Muscle layer of colon (tissue), 2 donors: ENCODE results near the gene RENBP.
A peak's percentile ranks its signal among the peaks of the same experiment; 100 is the strongest.

Experiments used
- H3K27ac ChIP-seq: one replicate; pipeline ENCODE4 v1.7.0; 2013; ENCODE audit warnings: low read depth, mild to moderate bottlenecking, low read length, moderate library complexity
- H3K27me3 ChIP-seq, 2 donors: one replicate each; pipeline ENCODE4 v1.7.0; 2013; ENCODE audit warnings: low read length in 2 of 2, mild to moderate bottlenecking in 2 of 2; ENCODE audit not compliant: insufficient read depth in 2 of 2, control insufficient read depth in 1 of 2
- H3K36me3 ChIP-seq: one replicate; pipeline ENCODE4 v1.7.0; 2013; ENCODE audit warnings: mild to moderate bottlenecking, low read length; ENCODE audit not compliant: insufficient read depth
- H3K4me1 ChIP-seq: one replicate; pipeline ENCODE4 v1.7.0; 2013; ENCODE audit warnings: mild to moderate bottlenecking, low read length; ENCODE audit not compliant: insufficient read depth
- H3K4me3 ChIP-seq, 2 donors: one replicate each; pipeline ENCODE4 v1.7.0; 2013; ENCODE audit warnings: low read length in 2 of 2, low read depth in 1 of 2, mild to moderate bottlenecking in 1 of 2, moderate library complexity in 1 of 2
- H3K9ac ChIP-seq: one replicate; pipeline ENCODE4 v1.7.0; 2013; ENCODE audit warnings: low read length
- H3K9me3 ChIP-seq: one replicate; pipeline ENCODE4 v1.7.0; 2013; ENCODE audit warnings: mild to moderate bottlenecking, low read length
- donor health status: abdominal sarcoma.
- donor health status: Adenocarcinoma of cecum.

The RENBP gene

GRCh38 chrX:153960786-153961185, 16.3 kb upstream of the RENBP start:
- Histone ChIP-seq H3K36me3 (peaks cover 77% of the 10 kb centered on the region), H3K4me3 (no peak overlapping the region), H3K27ac (no peak overlapping the region)

GRCh38 chrX:153960077-153960476, 15.6 kb upstream of the RENBP start:
- Histone ChIP-seq H3K27me3 (peaks cover 0 to 10% of the 10 kb centered on the region in 2 donors), H3K9me3 (no peaks in the 10 kb centered on the region), H3K9ac (no peak overlapping the region), H3K27ac (no peak overlapping the region), H3K36me3 (peaks cover 77% of the 10 kb centered on the region), H3K4me3 (no peak overlapping the region), H3K4me1 (no peaks in the 10 kb centered on the region)

More at GRCh38 chrX:153960786-153961185, 16.3 kb upstream of the RENBP start:
- no peaks in the 10 kb centered on the region for H3K4me1 ChIP-seq
- no peaks in the 10 kb centered on the region for H3K9me3 ChIP-seq
- H3K27me3 ChIP-seq, result peaks cover 0 to 11% of the 10 kb centered on the region in 2 donors
- no peak overlapping the region for H3K9ac ChIP-seq

GRCh38 chrX:153959649-153960048, 15.2 kb upstream of the RENBP start:
- Histone ChIP-seq H3K4me3 (no peak overlapping the region), H3K27me3 (peaks cover 0 to 10% of the 10 kb centered on the region in 2 donors), H3K27ac (no peak overlapping the region), H3K4me1 (no peaks in the 10 kb centered on the region), H3K9ac (no peak overlapping the region), H3K36me3 (peaks cover 77% of the 10 kb centered on the region), H3K9me3 (no peaks in the 10 kb centered on the region)

DNA sequence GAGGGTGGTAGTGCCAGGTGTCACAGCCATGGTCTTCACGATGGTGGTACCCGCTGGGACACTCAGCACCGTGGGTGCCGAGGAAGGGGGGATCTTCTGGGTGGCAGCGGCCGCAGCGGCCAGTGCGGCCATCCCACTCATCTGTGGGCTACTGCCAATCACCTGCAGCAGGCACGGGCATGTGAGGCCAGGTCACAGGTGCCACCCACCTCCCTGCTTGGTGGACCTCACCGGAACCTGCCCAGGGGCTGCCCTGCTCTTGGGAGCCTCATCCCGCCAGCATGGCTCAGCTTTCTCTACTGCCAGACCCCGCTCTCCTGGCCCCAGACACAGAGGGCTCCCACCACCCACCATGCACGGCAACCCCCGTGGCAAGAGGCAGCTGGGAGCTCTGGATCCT, 14.2 kb upstream of the RENBP start:
- H3K27me3 ChIP-seq, result peaks cover 0 to 10% of the 10 kb centered on the region in 2 donors
- H3K9me3 ChIP-seq, result no peaks in the 10 kb centered on the region
- no peak overlapping the region for H3K4me3 ChIP-seq
- no peak overlapping the region for H3K27ac ChIP-seq
- H3K36me3 ChIP-seq, result peaks cover 74% of the 10 kb centered on the region
- no peaks in the 10 kb centered on the region for H3K4me1 ChIP-seq
- no peak overlapping the region for H3K9ac ChIP-seq

- peaks cover 62% of the 10 kb centered on the region for H3K36me3 ChIP-seq
Observed at GRCh38 chrX:153957224-153957623, 12.8 kb upstream of the RENBP start.

GRCh38 chrX:153956044-153956907, 11.8 kb upstream of the RENBP start:
- no peak overlapping the region for H3K4me3 ChIP-seq
- peaks cover 0 to 10% of the 10 kb centered on the region in 2 donors for H3K27me3 ChIP-seq
- H3K36me3 ChIP-seq, result peaks cover 58% of the 10 kb centered on the region
- H3K9me3 ChIP-seq, result no peaks in the 10 kb centered on the region
- peaks cover 4% of the 10 kb centered on the region for H3K4me1 ChIP-seq
- no peak overlapping the region for H3K9ac ChIP-seq
- H3K27ac ChIP-seq, result peak overlapping the region; percentile 52

More at GRCh38 chrX:153957224-153957623, 12.8 kb upstream of the RENBP start:
- no peak overlapping the region for H3K9ac ChIP-seq
- H3K4me3 ChIP-seq, result no peak overlapping the region
- H3K4me1 ChIP-seq, result peaks cover 4% of the 10 kb centered on the region
- no peaks in the 10 kb centered on the region for H3K9me3 ChIP-seq
- H3K27me3 ChIP-seq, result peaks cover 0 to 10% of the 10 kb centered on the region in 2 donors
- peak overlapping the region; percentile 52 for H3K27ac ChIP-seq

GRCh38 chrX:153955228-153955732, 10.8 kb upstream of the RENBP start:
- Histone ChIP-seq H3K9ac (no peak overlapping the region), H3K9me3 (no peaks in the 10 kb centered on the region), H3K4me3 (no peak overlapping the region), H3K4me1 (peaks cover 4% of the 10 kb centered on the region), H3K27me3 (peaks cover 0 to 10% of the 10 kb centered on the region in 2 donors), H3K27ac (peak overlapping the region; percentile 3), H3K36me3 (peaks cover 58% of the 10 kb centered on the region)

DNA sequence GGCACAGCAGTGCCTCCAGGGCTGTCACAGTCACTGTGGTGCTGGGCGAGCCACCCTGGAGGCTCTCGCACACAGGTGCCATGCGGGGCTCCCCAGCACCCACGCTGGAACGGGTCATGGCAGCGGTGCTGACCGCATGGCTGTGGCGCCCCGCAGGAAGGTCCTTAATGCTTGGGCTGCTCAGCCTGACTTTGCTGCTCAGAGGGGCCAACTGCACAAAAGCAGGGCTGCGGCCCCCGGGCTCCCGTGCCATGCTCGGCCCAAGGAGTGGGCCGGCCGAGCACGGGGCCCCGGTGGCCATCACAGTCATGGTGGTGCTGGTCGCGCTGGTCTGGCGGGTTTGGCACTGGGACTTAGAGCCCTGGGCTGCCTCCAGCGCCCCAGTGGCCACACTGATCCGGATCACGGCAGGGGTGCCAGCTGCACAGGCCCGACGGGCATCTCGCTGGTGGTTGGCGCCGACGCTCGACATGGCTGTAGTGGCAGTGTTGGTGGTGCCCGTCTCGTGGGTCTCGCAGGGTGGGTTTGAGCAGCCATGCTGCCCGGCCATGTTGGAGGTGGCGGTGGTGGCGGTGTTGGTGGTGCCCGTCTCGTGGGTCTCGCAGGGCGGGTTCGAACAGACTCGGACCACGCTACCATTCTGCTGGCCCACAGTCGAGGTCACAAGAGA, 10.2 kb upstream of the RENBP start:
- Histone ChIP-seq H3K4me1 (peaks cover 8% of the 10 kb centered on the region), H3K27me3 (peaks cover 0 to 8% of the 10 kb centered on the region in 2 donors), H3K9ac (no peak overlapping the region), H3K4me3 (no peak overlapping the region), H3K36me3 (peaks cover 60% of the 10 kb centered on the region), H3K27ac (peak overlapping the region; percentile 3), H3K9me3 (no peaks in the 10 kb centered on the region)

DNA sequence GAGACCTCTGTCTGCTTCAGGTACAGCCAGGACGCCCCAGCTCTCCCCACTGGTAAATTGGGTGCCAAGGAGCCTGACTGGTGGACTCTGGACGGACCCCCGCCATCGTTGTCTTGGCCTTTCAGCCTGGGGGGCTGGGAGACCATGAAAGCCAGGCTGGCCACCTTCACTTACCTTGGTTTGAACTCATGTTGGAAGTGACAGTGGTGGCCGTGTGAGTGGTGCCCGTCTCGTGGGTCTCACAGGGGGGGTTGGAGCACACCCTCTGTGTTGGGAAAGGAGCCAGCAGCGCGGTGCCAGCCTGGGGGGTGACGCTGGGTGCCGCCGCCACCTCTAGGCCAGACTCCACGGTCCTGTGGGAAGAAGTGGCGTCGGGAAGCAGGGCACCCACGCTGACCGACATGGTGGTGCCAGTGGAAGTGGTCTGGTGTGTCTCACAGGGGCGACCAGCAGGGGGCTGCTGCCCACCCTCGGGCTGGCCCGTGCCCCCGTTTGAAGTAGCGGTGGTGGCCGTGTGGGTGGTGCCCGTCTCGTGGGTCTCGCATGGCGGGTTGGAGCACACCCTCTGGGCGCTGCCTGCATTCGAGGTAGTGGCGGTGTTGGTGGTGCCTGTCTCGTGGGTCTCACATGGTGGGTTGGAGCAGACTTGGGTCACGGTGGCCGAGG, 9.6 kb upstream of the RENBP start:
- H3K4me3 ChIP-seq, result peak overlapping the region in 1 of 2 donors; percentile 50
- peaks cover 59% of the 10 kb centered on the region for H3K36me3 ChIP-seq
- no peaks in the 10 kb centered on the region for H3K9me3 ChIP-seq
- H3K27ac ChIP-seq, result peak overlapping the region; percentile 48
- no peak overlapping the region for H3K9ac ChIP-seq
- H3K27me3 ChIP-seq, result peaks cover 0 to 5% of the 10 kb centered on the region in 2 donors
- H3K4me1 ChIP-seq, result peaks cover 12% of the 10 kb centered on the region

DNA sequence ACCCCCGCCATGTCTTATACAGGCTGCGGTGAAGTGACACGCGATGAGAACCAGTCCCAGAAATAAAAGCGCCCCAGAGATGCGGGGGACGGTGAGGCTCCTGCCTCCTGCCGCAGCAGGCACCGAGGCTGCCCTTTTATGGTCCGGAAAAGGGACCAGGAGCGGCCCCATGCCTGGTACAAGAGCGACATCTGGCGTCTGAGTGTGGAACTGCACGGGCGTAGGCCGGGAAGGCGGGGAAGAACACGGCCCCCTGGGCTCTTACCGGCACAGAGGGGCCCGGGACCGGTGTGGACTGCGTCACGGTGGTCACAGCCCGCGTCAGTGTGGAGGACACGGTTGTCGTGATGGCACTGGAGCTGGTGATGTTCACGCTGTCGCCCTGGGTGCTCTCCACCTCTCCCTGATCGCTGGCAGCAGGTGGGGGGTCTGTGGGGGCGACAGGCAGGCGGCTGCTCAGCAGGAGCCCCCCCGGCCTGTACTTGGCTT, 8.9 kb upstream of the RENBP start:
- no peaks in the 10 kb centered on the region for H3K27me3 ChIP-seq
- H3K4me1 ChIP-seq, result peaks cover 18% of the 10 kb centered on the region
- H3K9ac ChIP-seq, result peak overlapping the region; percentile 46
- peak overlapping the region in 1 of 2 donors; percentile 50 for H3K4me3 ChIP-seq
- peaks cover 55% of the 10 kb centered on the region for H3K36me3 ChIP-seq
- H3K9me3 ChIP-seq, result no peaks in the 10 kb centered on the region
- peak overlapping the region; percentile 69 for H3K27ac ChIP-seq
